Activated CD8-positive, alpha-beta T cell treated with anti-CD3 and anti-CD28 coated beads, Interleukin-2, amount 10 ng/mL, durations not matched to agents 7 days and 5 days (primary cell): ENCODE results near the gene PARD3B. TPM values are rescaled to one million over a fixed set of nuclear protein-coding genes. Genes with fewer than 3 reads are reported as not detected.
A peak's percentile ranks its signal among the peaks of the same experiment; 100 is the strongest.

Source experiments
- ATAC-seq: fragments of 150-1000 bp; cut with Tn5 transposase; one replicate; pipeline ENCODE4 v1.10.0; 2021; ENCODE audit warnings: moderate library complexity
- CTCF ChIA-PET: fragments of 350-600 bp; sonication (Branson Sonifier 250); formaldehyde crosslinking; loops from one replicate; lab custom pipeline; 2021; ENCODE audit warnings: antibody characterized with exemption; lab: Charles Lee
- POLR2A ChIA-PET: fragments of 350-600 bp; sonication (Branson Sonifier 250); formaldehyde crosslinking; loops from one replicate; lab custom pipeline; 2021; ENCODE audit warnings: antibody characterized with exemption; lab: Charles Lee
- DNase-seq: peaks from one replicate; pipeline ENCODE4 v3.0.0-alpha.2; 2020
- H3K27ac Mint-ChIP-seq: one replicate; pipeline ENCODE4 v1.8.0; 2021; ENCODE audit warnings: mild to moderate bottlenecking, mixed read lengths
- H3K27me3 Mint-ChIP-seq: one replicate; pipeline ENCODE4 v1.8.0; 2021; ENCODE audit warnings: low read depth, mixed read lengths
- H3K36me3 Mint-ChIP-seq: one replicate; pipeline ENCODE4 v1.8.0; 2021; ENCODE audit warnings: low read depth, mixed read lengths
- H3K4me1 Mint-ChIP-seq: one replicate; pipeline ENCODE4 v1.8.0; 2021; ENCODE audit warnings: low read depth, mixed read lengths
- H3K4me3 Mint-ChIP-seq: one replicate; pipeline ENCODE4 v1.8.0; 2021; ENCODE audit warnings: mild to moderate bottlenecking, mixed read lengths
- H3K9me3 Mint-ChIP-seq: one replicate; pipeline ENCODE4 v1.8.0; 2022; ENCODE audit warnings: mixed read lengths; ENCODE audit not compliant: insufficient read depth
- total RNA-seq, 2 experiments: library from RNA; stranded (reverse); gene quantifications; one replicate each; pipeline ENCODE4 v1.2.3, GENCODE V29; 2021

The PARD3B gene, protein sequence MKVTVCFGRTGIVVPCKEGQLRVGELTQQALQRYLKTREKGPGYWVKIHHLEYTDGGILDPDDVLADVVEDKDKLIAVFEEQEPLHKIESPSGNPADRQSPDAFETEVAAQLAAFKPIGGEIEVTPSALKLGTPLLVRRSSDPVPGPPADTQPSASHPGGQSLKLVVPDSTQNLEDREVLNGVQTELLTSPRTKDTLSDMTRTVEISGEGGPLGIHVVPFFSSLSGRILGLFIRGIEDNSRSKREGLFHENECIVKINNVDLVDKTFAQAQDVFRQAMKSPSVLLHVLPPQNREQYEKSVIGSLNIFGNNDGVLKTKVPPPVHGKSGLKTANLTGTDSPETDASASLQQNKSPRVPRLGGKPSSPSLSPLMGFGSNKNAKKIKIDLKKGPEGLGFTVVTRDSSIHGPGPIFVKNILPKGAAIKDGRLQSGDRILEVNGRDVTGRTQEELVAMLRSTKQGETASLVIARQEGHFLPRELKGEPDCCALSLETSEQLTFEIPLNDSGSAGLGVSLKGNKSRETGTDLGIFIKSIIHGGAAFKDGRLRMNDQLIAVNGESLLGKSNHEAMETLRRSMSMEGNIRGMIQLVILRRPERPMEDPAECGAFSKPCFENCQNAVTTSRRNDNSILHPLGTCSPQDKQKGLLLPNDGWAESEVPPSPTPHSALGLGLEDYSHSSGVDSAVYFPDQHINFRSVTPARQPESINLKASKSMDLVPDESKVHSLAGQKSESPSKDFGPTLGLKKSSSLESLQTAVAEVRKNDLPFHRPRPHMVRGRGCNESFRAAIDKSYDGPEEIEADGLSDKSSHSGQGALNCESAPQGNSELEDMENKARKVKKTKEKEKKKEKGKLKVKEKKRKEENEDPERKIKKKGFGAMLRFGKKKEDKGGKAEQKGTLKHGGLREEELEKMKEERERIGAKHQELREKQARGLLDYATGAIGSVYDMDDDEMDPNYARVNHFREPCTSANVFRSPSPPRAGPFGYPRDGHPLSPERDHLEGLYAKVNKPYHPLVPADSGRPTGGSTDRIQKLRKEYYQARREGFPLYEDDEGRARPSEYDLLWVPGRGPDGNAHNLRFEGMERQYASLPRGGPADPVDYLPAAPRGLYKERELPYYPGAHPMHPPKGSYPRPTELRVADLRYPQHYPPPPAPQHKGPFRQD (N-terminal part only)
- total RNA-seq, result 1 to 10 TPM in 1 of 2 experiments, under 1 TPM in 1; 0.76 to 1.0 TPM

DNA sequence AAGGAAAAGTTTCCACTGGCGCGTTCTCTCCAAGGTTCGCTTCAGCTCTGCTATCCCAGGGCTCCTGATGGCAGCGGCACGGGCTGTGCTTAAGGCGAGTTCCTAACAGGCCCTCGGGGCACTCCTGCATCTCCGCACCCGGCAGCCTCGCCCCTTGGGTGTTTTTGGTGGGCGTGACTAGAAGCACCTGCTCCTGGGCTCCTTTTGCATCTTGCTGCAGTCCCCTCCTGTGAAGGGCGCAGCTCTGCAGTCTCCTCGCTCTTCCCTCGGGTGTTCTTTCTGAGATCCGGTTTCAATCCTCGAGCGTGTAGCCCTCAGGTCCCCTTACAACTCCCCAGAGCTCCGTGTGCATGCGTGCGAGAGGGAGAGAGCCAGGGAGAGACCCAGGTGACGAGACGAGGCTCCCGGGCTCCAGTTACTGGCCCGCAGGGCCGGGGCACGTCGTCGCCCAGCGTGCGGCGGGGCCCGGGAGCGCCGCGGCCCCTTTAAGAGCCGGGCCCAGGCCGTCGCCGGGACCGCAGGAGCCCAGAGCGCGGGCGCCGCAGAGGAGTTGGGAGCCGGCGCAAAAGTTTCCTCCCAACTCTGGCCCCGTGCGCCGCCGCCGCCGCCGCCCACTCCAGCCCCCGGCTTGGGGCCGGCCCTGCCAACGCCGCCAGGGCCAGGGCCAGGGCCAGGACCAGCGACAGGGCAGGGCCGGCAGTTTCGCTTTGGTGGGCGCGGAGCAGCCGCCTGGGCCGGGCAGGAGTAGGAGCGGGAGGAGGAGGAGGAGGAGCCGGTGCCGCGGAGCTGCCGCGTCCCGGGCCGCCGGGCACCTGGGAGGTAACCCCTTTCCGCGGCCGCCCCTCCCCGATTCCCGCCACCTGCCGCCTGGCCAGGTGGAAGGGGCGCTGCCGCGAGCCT lies at the start of gene PARD3B:
Gene PARD3B, plus strand, starts transcription at position 515 of the 900 bp plus-strand sequence. CDS start 525 bp downstream, outside the sequence.
- Mint-ChIP-seq H3K36me3 (no peaks in the 10 kb centered on the region), H3K27me3 (peaks cover 38% of the 10 kb centered on the region), H3K27ac (peak within 1 kb of the TSS; percentile 63), H3K4me1 (peaks cover 12% of the 10 kb centered on the region), H3K9me3 (no peaks in the 10 kb centered on the region), H3K4me3 (peak within 1 kb of the TSS; percentile 81)
- DNase-seq (peak; percentile 35), ATAC-seq (peak; percentile 88)
- ChIA-PET POLR2A (no interaction called here), CTCF (interaction anchor here (1.0 kb wide), 1 partner anchor 1381 kb away, joined by 3 read pairs; no protein-coding TSS in a partner anchor)

DNA sequence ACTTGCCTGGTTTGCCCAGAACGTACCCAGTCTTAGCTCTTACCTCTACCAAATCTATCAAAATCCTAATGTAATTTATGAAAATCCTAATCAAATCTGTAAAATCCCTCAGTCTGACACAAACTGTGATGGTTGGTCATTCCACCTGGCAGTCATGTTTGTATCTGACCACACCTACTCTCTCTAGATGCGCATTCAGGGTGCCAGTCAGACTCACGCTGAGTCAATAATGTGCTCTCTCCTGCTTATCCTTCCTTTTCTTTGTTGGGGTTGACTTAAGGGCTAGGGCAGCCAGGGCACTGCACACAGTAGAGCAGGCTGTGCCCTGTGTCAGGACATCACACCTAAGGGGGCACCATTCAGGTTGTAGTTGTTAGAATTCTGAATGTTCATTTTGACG lies 48.5 kb upstream of the PARD3B start:
- ChIA-PET CTCF (no interaction called here), POLR2A (no interaction called here)
- no peaks in the 10 kb centered on the region for H3K9me3 Mint-ChIP-seq
- no peaks in the 10 kb centered on the region for H3K4me1 Mint-ChIP-seq
- no peak overlapping the region for H3K27ac Mint-ChIP-seq
- no peak for ATAC-seq
- H3K36me3 Mint-ChIP-seq, result no peaks in the 10 kb centered on the region
- no peak overlapping the region for H3K4me3 Mint-ChIP-seq
- H3K27me3 Mint-ChIP-seq, result peaks cover 5% of the 10 kb centered on the region
- no peak for DNase-seq

DNA sequence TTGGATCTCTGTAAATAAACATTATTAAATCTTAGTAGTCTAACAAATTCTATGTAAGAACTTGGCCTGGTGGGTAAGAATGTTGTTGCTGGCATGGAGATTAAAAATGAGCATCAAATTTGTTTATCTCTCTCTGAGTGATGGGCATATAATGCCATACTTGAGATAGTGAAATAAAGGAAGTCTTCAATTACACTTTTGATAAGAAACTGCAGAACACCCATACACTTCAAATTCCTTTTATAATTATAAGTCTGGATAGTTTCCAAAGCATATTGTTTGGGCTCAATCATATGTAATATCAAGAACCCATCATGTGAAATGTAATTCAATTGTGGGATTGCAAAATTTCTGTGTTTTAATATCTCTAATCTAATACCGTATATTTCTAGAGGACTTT lies 47.4 kb upstream of the PARD3B start:
- Mint-ChIP-seq H3K9me3 (no peaks in the 10 kb centered on the region), H3K27me3 (peaks cover 5% of the 10 kb centered on the region), H3K4me3 (no peak overlapping the region), H3K27ac (no peak overlapping the region), H3K36me3 (no peaks in the 10 kb centered on the region), H3K4me1 (no peaks in the 10 kb centered on the region)
- DNase-seq, result no peak
- ChIA-PET POLR2A (no interaction called here), CTCF (no interaction called here)
- no peak for ATAC-seq

GRCh38 chr2:204498291-204498690 lies 47.0 kb upstream of the PARD3B start:
- Mint-ChIP-seq H3K4me3 (no peak overlapping the region), H3K27me3 (peaks cover 5% of the 10 kb centered on the region), H3K9me3 (no peaks in the 10 kb centered on the region), H3K4me1 (no peaks in the 10 kb centered on the region), H3K27ac (no peak overlapping the region), H3K36me3 (no peaks in the 10 kb centered on the region)
- ATAC-seq (no peak), DNase-seq (no peak)
- CTCF ChIA-PET, result no interaction called here
- POLR2A ChIA-PET, result no interaction called here

DNA sequence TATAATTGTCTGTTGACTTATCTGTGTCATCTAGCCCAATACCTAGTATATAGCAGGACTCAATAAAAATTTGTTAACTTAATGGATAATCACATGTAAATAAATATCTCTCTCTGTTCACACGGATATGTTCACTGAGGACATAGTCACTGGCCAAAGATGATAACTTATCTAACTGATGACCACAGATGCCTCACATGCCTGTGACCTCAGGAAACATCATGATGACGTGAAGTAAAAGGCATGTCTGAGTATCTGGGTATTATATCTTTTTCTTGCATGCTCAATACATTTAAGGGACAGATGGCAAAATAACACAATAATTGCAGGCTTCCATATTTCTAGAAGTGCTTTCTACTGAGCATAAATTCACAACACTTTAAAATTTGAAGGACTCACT lies 41.4 kb upstream of the PARD3B start:
- Mint-ChIP-seq H3K4me1 (no peaks in the 10 kb centered on the region), H3K36me3 (no peaks in the 10 kb centered on the region), H3K4me3 (no peak overlapping the region), H3K27me3 (peaks cover 2% of the 10 kb centered on the region), H3K9me3 (no peaks in the 10 kb centered on the region), H3K27ac (no peak overlapping the region)
- ChIA-PET CTCF (no interaction called here), POLR2A (no interaction called here)
- ATAC-seq (no peak), DNase-seq (no peak)

- no peaks in the 10 kb centered on the region for H3K9me3 Mint-ChIP-seq
- H3K36me3 Mint-ChIP-seq, result no peaks in the 10 kb centered on the region
- H3K4me3 Mint-ChIP-seq, result no peak overlapping the region
- no peak for ATAC-seq
- no peak overlapping the region for H3K27ac Mint-ChIP-seq
- ChIA-PET POLR2A (no interaction called here), CTCF (no interaction called here)
- peaks cover 2% of the 10 kb centered on the region for H3K27me3 Mint-ChIP-seq
- no peaks in the 10 kb centered on the region for H3K4me1 Mint-ChIP-seq
- DNase-seq, result no peak
Measured at GRCh38 chr2:204504594-204504993, 40.7 kb upstream of the PARD3B start.

DNA sequence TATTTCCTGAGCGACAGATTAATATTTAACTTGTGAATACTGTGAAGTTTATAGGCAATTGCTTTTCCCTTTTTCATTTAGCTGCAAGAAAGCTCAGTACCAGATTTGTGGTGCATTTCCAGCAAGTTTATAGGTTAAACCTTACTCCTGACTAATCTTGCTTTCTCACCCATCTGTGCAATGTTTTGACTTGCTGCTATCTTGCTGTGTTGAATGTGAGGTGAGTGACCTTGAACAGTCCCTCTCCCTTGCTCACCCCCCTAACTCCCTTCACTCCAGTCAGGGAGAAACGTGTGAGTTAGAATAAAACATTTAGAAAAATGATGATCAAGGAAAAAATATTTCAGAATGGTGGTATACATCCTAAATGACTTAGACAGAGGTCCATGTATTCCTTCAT lies 39.8 kb upstream of the PARD3B start:
- ATAC-seq (no peak), DNase-seq (no peak)
- POLR2A ChIA-PET, result no interaction called here
- Mint-ChIP-seq H3K4me1 (no peaks in the 10 kb centered on the region), H3K27ac (no peak overlapping the region), H3K27me3 (peaks cover 2% of the 10 kb centered on the region), H3K36me3 (no peaks in the 10 kb centered on the region), H3K4me3 (no peak overlapping the region), H3K9me3 (no peaks in the 10 kb centered on the region)
- CTCF ChIA-PET, result no interaction called here

GRCh38 chr2:204505946-204506345 lies 39.3 kb upstream of the PARD3B start:
- ChIA-PET POLR2A (no interaction called here), CTCF (no interaction called here)
- no peaks in the 10 kb centered on the region for H3K36me3 Mint-ChIP-seq
- no peak overlapping the region for H3K27ac Mint-ChIP-seq
- no peak for DNase-seq
- H3K27me3 Mint-ChIP-seq, result no peaks in the 10 kb centered on the region
- no peaks in the 10 kb centered on the region for H3K4me1 Mint-ChIP-seq
- H3K9me3 Mint-ChIP-seq, result no peaks in the 10 kb centered on the region
- ATAC-seq, result no peak
- H3K4me3 Mint-ChIP-seq, result no peak overlapping the region

- POLR2A ChIA-PET, result no interaction called here
- Mint-ChIP-seq H3K27me3 (no peaks in the 10 kb centered on the region), H3K4me1 (no peaks in the 10 kb centered on the region), H3K4me3 (no peak overlapping the region), H3K36me3 (no peaks in the 10 kb centered on the region), H3K27ac (no peak overlapping the region), H3K9me3 (no peaks in the 10 kb centered on the region)
- CTCF ChIA-PET, result no interaction called here
- no peak for DNase-seq
- no peak for ATAC-seq
Measured at GRCh38 chr2:204507636-204508035, 37.6 kb upstream of the PARD3B start.

- no peaks in the 10 kb centered on the region for H3K27me3 Mint-ChIP-seq
- H3K27ac Mint-ChIP-seq, result no peak overlapping the region
- H3K9me3 Mint-ChIP-seq, result no peaks in the 10 kb centered on the region
- H3K4me3 Mint-ChIP-seq, result no peak overlapping the region
- DNase-seq, result no peak
- H3K36me3 Mint-ChIP-seq, result no peaks in the 10 kb centered on the region
- ChIA-PET POLR2A (no interaction called here), CTCF (no interaction called here)
- no peaks in the 10 kb centered on the region for H3K4me1 Mint-ChIP-seq
- ATAC-seq, result no peak
Measured at GRCh38 chr2:204510709-204511420, 34.4 kb upstream of the PARD3B start.

DNA sequence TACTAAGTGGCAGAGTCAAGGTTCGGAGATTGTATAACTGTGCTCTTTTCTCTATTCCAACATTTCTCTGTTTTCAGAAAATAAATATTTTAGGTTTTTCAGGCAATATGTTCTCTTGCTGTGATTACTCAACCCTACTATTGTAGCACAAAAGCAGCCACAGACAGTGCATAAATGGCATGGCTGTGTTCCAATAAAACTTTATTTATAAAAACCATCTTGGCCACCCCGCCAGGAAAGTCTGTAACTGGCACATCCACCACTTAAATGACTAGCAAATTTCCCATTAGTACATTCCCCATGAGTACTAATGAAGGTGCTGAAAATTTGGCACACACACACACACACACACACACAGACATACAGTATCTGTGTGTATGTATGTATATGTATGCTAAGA lies 30.8 kb upstream of the PARD3B start:
- Mint-ChIP-seq H3K4me1 (no peaks in the 10 kb centered on the region), H3K9me3 (peaks cover 3% of the 10 kb centered on the region), H3K27ac (no peak overlapping the region), H3K36me3 (no peaks in the 10 kb centered on the region), H3K4me3 (no peak overlapping the region), H3K27me3 (no peaks in the 10 kb centered on the region)
- ATAC-seq, result no peak
- CTCF ChIA-PET, result no interaction called here
- POLR2A ChIA-PET, result no interaction called here
- DNase-seq, result no peak
